Keratinocyte (primary cell): Measurements from ENCODE around the gene SSR1.

Source experiments
- EZH2 ChIP-seq: IDR thresholded peaks from one replicate; pipeline ENCODE4 v1.6.1; 2012; ENCODE audit warnings: inconsistent platforms, mild to moderate bottlenecking, low read length, moderate library complexity
- TF ChIP-seq, protein P1 (sequence below), 3 experiments: IDR thresholded peaks in 1 of 3; conservative IDR thresholded peaks in 1 of 3; optimal IDR thresholded peaks in 1 of 3; 2 replicates in 2 of 3; 3 replicates in 1 of 3; pipeline versions ENCODE3 to v1.5.1; 2011; ENCODE audit warnings: low read length in 3 of 3, mild to moderate bottlenecking in 3 of 3, moderate library complexity in 2 of 3, control low read depth in 1 of 3, inconsistent platforms in 1 of 3; ENCODE audit not compliant: insufficient read depth in 2 of 3; ENCODE audit errors: extremely low read depth in 1 of 3

DNA sequence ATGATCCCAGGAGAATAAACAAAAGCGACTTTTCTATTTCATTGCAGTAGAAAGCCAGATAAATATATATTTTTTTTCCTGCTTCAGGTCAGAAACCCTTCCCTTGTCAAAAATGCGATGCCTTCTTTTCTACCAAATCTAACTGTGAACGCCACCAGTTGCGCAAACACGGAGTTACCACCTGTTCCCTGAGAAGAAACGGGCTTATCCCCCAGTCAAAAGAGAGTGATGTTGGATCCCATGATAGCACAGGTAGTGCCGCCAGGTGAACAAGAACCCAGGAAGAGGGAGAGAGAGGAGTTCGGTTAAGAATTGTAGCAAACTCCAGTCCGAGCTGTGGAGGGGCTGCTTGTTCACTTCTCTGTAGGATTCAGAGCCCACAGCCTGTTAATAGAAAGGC is 72.6 kb downstream of the SSR1 start:
- TF ChIP-seq, protein P1, sequence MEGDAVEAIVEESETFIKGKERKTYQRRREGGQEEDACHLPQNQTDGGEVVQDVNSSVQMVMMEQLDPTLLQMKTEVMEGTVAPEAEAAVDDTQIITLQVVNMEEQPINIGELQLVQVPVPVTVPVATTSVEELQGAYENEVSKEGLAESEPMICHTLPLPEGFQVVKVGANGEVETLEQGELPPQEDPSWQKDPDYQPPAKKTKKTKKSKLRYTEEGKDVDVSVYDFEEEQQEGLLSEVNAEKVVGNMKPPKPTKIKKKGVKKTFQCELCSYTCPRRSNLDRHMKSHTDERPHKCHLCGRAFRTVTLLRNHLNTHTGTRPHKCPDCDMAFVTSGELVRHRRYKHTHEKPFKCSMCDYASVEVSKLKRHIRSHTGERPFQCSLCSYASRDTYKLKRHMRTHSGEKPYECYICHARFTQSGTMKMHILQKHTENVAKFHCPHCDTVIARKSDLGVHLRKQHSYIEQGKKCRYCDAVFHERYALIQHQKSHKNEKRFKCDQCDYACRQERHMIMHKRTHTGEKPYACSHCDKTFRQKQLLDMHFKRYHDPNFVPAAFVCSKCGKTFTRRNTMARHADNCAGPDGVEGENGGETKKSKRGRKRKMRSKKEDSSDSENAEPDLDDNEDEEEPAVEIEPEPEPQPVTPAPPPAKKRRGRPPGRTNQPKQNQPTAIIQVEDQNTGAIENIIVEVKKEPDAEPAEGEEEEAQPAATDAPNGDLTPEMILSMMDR (optimal IDR thresholded peaks at IDR 0.05 in 1 of 3, IDR thresholded peaks at IDR 0.05 in 1 of 3, conservative IDR thresholded peaks at IDR 0.05 in 1 of 3; ENCODE audit: extremely low read depth in 1 of 3, insufficient read depth in 2 of 3, low read length in 3 of 3), result no peak
- no peak for TF ChIP-seq EZH2
